Erythroblast (primary cell): Measurements from ENCODE around the gene KCNMB2.

Source experiments
- GATA1 ChIP-seq: IDR thresholded peaks from 2 replicates; pipeline ENCODE4 v1.6.1; 2011; ENCODE audit warnings: low read depth, mild to moderate bottlenecking, control low read depth, low read length, moderate library complexity
- POLR2A ChIP-seq: IDR thresholded peaks from 2 replicates; pipeline ENCODE4 v1.6.1; 2011; ENCODE audit warnings: mild to moderate bottlenecking, low read length

DNA sequence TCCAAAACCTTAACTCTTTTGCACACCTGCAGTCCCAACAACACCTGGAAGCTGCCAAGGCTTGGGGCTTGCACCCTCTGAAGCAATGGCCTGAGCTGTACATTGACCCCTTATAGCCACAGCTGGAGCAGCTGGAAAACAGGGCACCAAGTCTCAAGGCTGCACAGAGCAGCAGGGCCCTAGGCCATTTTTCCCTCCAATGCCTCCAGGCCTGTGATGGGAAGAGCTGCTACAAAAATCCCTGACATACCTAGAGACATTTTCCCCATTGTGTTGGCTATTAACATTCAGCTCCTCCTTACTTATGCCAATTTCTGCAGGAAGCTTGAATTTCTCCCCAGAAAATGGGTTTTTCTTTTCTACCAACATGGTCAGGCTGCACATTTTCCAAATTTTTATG, 304.4 kb downstream of the KCNMB2 start:
- TF ChIP-seq POLR2A: no peak
- TF ChIP-seq GATA1: no peak
